Thymus (tissue), 11 donors: ENCODE results near the gene GAGE12E. TPM values are rescaled to one million over a fixed set of nuclear protein-coding genes. Genes with fewer than 3 reads are reported as not detected.
"Not testable (repeated sequence)": the region's sequence is repeated elsewhere in the genome, so short reads cannot be mapped to it uniquely, and the experiment has no call there.

ENCODE experiments used
- DNase-seq, 9 donors: peaks; one replicate each; pipeline ENCODE4 v3.0.0-alpha.2; 2013; ENCODE audit warnings: low spot score in 9 of 9, low read depth in 6 of 9, missing footprints in 1 of 9
- H3K27ac ChIP-seq, 2 donors: one replicate each; pipeline ENCODE4 v1.5.1; 2013; ENCODE audit warnings: control low read depth in 1 of 2, low read depth in 1 of 2, low read length in 1 of 2, mild to moderate bottlenecking in 1 of 2, moderate library complexity in 1 of 2
- H3K27me3 ChIP-seq, 2 donors: one replicate each; pipeline ENCODE4 v1.5.1; 2013; ENCODE audit warnings: low read length in 1 of 2; ENCODE audit not compliant: control insufficient read depth in 2 of 2, insufficient read depth in 1 of 2
- H3K36me3 ChIP-seq, 2 donors: one replicate each; pipeline ENCODE4 v1.5.1; 2013; ENCODE audit warnings: low read length in 1 of 2, mild to moderate bottlenecking in 1 of 2, moderate library complexity in 1 of 2; ENCODE audit not compliant: control insufficient read depth in 2 of 2, insufficient read depth in 2 of 2
- H3K4me1 ChIP-seq, 2 donors: one replicate each; pipeline ENCODE4 v1.5.1; 2013; ENCODE audit warnings: low read length in 2 of 2; ENCODE audit not compliant: control insufficient read depth in 2 of 2, insufficient read depth in 2 of 2
- H3K4me3 ChIP-seq, 2 donors: one replicate each; pipeline ENCODE4 v1.5.1; 2013; ENCODE audit warnings: low read length in 2 of 2, control low read depth in 1 of 2, mild to moderate bottlenecking in 1 of 2
- H3K9me3 ChIP-seq, 2 donors: one replicate each; pipeline ENCODE4 v1.5.1; 2013; ENCODE audit warnings: low read length in 1 of 2, mild to moderate bottlenecking in 1 of 2; ENCODE audit not compliant: control insufficient read depth in 2 of 2, insufficient read depth in 1 of 2
- WGBS: extraction: QIAGEN DNeasy Blood & Tissue Kit; methylation state at CpG from one replicate; pipeline ENCODE4 v1.1.7; 2013; 5-methylcytosine and 5-hydroxymethylcytosine counted together
- polyA plus RNA-seq: library from polyadenylated mRNA; stranded (reverse); fragments of 200-250 nt; gene quantifications from one replicate; pipeline ENCODE4 v1.2.3, GENCODE V29; 2013
- total RNA-seq: library from RNA; stranded (reverse); fragments of 120-200 nt; gene quantifications from one replicate; pipeline ENCODE4 v1.2.4, GENCODE V29; 2013
- donor health status: healthy.

Gene GAGE12E
- total and polyA plus RNA-seq, 2 donors = not detected

GRCh38 chrX:49589769-49590478 is 38.8 kb downstream of the GAGE12E start:
- H3K9me3 ChIP-seq, H3K4me1 ChIP-seq, H3K27me3 ChIP-seq, H3K36me3 ChIP-seq, H3K27ac ChIP-seq, H3K4me3 ChIP-seq: not testable (repeated sequence)
- WGBS = 96% methylated on average over 24 of the region's 37 CpGs
- DNase-seq = peak in 1 of 9 donors; percentile 1

- H3K36me3 ChIP-seq, H3K4me3 ChIP-seq, H3K27ac ChIP-seq, DNase-seq, H3K27me3 ChIP-seq, H3K9me3 ChIP-seq, H3K4me1 ChIP-seq: not testable (repeated sequence)
- 94% methylated on average over 11 of the region's 17 CpGs for WGBS
These were observed 39.4 kb downstream of the GAGE12E start for GRCh38 chrX:49590488-49590887.

GRCh38 chrX:49598720-49599119 is 47.6 kb downstream of the GAGE12E start, which contains the start of gene GAGE1:
Gene GAGE1 (plus strand): TSS chrX:49599020. CDS start chrX:49600175, 1,155 bp downstream.
- H3K4me3 ChIP-seq, H3K9me3 ChIP-seq, H3K27ac ChIP-seq, H3K36me3 ChIP-seq, H3K4me1 ChIP-seq, H3K27me3 ChIP-seq, DNase-seq: not testable (repeated sequence)
- WGBS = no CpG with 5 or more reads among the region's 16 CpGs

Other genes with a start within 250 kb of the GAGE12E start
- gene GAGE10, start 247.6 kb upstream of the GAGE12E start, total RNA-seq = not detected
- not detected for gene GAGE10, start 247.6 kb upstream of the GAGE12E start, polyA plus RNA-seq
- gene GAGE12J, start 229.3 kb upstream of the GAGE12E start, total RNA-seq = not detected
- not detected for gene GAGE12J, start 229.3 kb upstream of the GAGE12E start, polyA plus RNA-seq
- gene GAGE13, start 219.7 kb upstream of the GAGE12E start, total RNA-seq = not detected
- not detected for gene GAGE13, start 219.7 kb upstream of the GAGE12E start, polyA plus RNA-seq
- not detected for gene GAGE12C, start 19.1 kb upstream of the GAGE12E start, total RNA-seq
- not detected for gene GAGE12C, start 19.1 kb upstream of the GAGE12E start, polyA plus RNA-seq
- gene GAGE12D, start 9.6 kb upstream of the GAGE12E start, total RNA-seq = not detected
- not detected for gene GAGE12D, start 9.6 kb upstream of the GAGE12E start, polyA plus RNA-seq
- not detected for gene GAGE12F, start 9.6 kb downstream of the GAGE12E start, total RNA-seq
- not detected for gene GAGE12F, start 9.6 kb downstream of the GAGE12E start, polyA plus RNA-seq
- not detected for gene GAGE12G, start 19.1 kb downstream of the GAGE12E start, total RNA-seq
- not detected for gene GAGE12G, start 19.1 kb downstream of the GAGE12E start, polyA plus RNA-seq
- gene GAGE12H, start 28.7 kb downstream of the GAGE12E start, total RNA-seq = not detected
- gene GAGE12H, start 28.7 kb downstream of the GAGE12E start, polyA plus RNA-seq = not detected
- gene GAGE2A, start 38.2 kb downstream of the GAGE12E start, total RNA-seq = not detected
- gene GAGE2A, start 38.2 kb downstream of the GAGE12E start, polyA plus RNA-seq = 0.14 TPM
- gene GAGE1, start 47.7 kb downstream of the GAGE12E start, total RNA-seq = not detected
- gene GAGE1, start 47.7 kb downstream of the GAGE12E start, polyA plus RNA-seq = not detected
- not detected for gene PAGE1, start 144.7 kb downstream of the GAGE12E start, total RNA-seq
- gene PAGE1, start 144.7 kb downstream of the GAGE12E start, polyA plus RNA-seq = not detected